Heart left ventricle (tissue), 16 donors: ENCODE results near the gene UST. TPM values are rescaled to one million over a fixed set of nuclear protein-coding genes. Genes with fewer than 3 reads are reported as not detected.
"Not testable (repeated sequence)": the region's sequence is repeated elsewhere in the genome, so short reads cannot be mapped to it uniquely, and the experiment has no call there.

ENCODE experiments used
- ATAC-seq, 4 donors: fragments of 200-7000 bp; cut with Tn5 transposase; one replicate each; pipeline ENCODE4 v1.9.1; 2020 to 2022; ENCODE audit warnings: moderate library complexity in 4 of 4, mild to moderate bottlenecking in 3 of 4, moderate number of reproducible peaks in 1 of 4
- DNase-seq, 5 donors: peaks; one replicate each; pipeline ENCODE4 v3.0.0-alpha.2; 2020
- H3K27ac ChIP-seq, 12 donors: fragments of 200-600 bp; sonication (generic) in 4 of 12; one replicate each; pipeline versions ENCODE4 v1.5.0 to v1.8.0; 2016 to 2022; ENCODE audit warnings: mild to moderate bottlenecking in 2 of 12
- H3K27me3 ChIP-seq, 9 donors: fragments of 200-600 bp; sonication (generic) in 2 of 9; one replicate each; pipeline versions ENCODE4 v1.5.1 to v1.8.0; 2016 to 2022; ENCODE audit warnings: mild to moderate bottlenecking in 3 of 9
- H3K36me3 ChIP-seq, 9 donors: fragments of 200-600 bp; sonication (generic) in 2 of 9; one replicate each; pipeline versions ENCODE4 v1.5.0 to v1.8.0; 2018 to 2022; ENCODE audit warnings: mild to moderate bottlenecking in 2 of 9
- H3K4me1 ChIP-seq, 12 donors: fragments of 200-600 bp; sonication (generic) in 4 of 12; one replicate each; pipeline versions ENCODE4 v1.5.0 to v1.8.0; 2016 to 2022; ENCODE audit warnings: mild to moderate bottlenecking in 3 of 12
- H3K4me3 ChIP-seq, 12 donors: fragments of 200-600 bp; sonication (generic) in 4 of 12; one replicate each; pipeline versions ENCODE4 v1.5.0 to v1.8.0; 2017 to 2022; ENCODE audit warnings: mild to moderate bottlenecking in 9 of 12, moderate library complexity in 4 of 12
- H3K9me3 ChIP-seq, 12 donors: fragments of 200-600 bp; sonication (generic) in 4 of 12; one replicate each; pipeline versions ENCODE4 v1.5.0 to v1.8.0; 2016 to 2022; ENCODE audit warnings: mild to moderate bottlenecking in 1 of 12
- POLR2A ChIP-seq, 2 donors: fragments of 450-650 bp; IDR thresholded peaks; one replicate each; pipeline ENCODE4 v1.6.1; 2017; ENCODE audit warnings: antibody characterized with exemption in 2 of 2, mild to moderate bottlenecking in 2 of 2, moderate library complexity in 2 of 2
- WGBS, 4 donors: extraction: QIAGEN DNeasy Blood & Tissue Kit in 2 of 4; methylation state at CpG; one replicate each; pipeline versions ENCODE4 v1.1.5 to v1.1.7; 2013 to 2018; 5-methylcytosine and 5-hydroxymethylcytosine counted together
- intact Hi-C, 10 donors: fragments of 100-400 bp; cut with DNase I; formaldehyde crosslinking; loops; one replicate each; pipeline versions ENCODE4 v1.11.1 to v1.14.2; 2022
- polyA plus RNA-seq, 2 donors: library from polyadenylated mRNA; stranded (reverse); fragments of 200-250 nt; gene quantifications; one replicate each; pipeline ENCODE4 v1.2.3, GENCODE V29; 2013
- total RNA-seq, 9 donors: library from RNA; depleted of rRNA in 2 of 9; stranded (reverse); fragments of >200 nt in 2 of 9; fragmentation: NEBNext Ultra II Directional in 3 of 9; extraction: Animal tissue kit (Norgen Biotek cat#: 25700) in 3 of 9; gene quantifications; one replicate each; pipeline versions ENCODE4 v1.1.0 to v1.2.4, GENCODE V29; 2016 to 2023
- TF ChIP-seq, protein P1 (sequence below), 12 donors: fragments of 200-600 bp; sonication (generic) in 4 of 12; IDR thresholded peaks; one replicate each; pipeline versions ENCODE4 v1.5.0 to v1.8.0; 2018 to 2022; ENCODE audit warnings: antibody characterized with exemption in 12 of 12, mild to moderate bottlenecking in 5 of 12
- donor health status: ischemic (EF 13 %, LVEDD 7.1; RV severe dilation, severe dysfunction).
- donor health status: healthy with polysubstance abuse.
- donor health status: DM: no; HTN: yes; CAD: no.
- donor health status: DM: no; HTN: no; CAD: no.
- donor health status: ischemic (EF 25% LVEDD 6.9; RV normal size, moderate dysfunction).
- donor health status: ischemic (EF 25% LVEDD 5.7; RV mildly dilated, moderate dysfunction).
- donor health status: healthy.
- donor health status: DM: yes; HTN: yes; CAD: no.
- donor health status: ischemic (EF 35%, LVEDD 5.7; RV mildly dilated, moderate dysfunction).
- donor health status: nonischemic (EF 11% LVEDD 7.7; RV severe dilation, severe dysfunction).
- donor health status: DM: yes; HTN: yes; CAD: no.
- donor health status: PGD.
- donor health status: ischemic (EF 29% LVEDD 5.4; RV normal size, mild dysfunction).
- donor health status: nonischemic (EF 23%, LVEDD 6.1; RV moderate dilation, normal function).

The UST gene
- total and polyA plus RNA-seq, 11 donors = 1.1 to 5.8 (median 2.7) TPM

DNA sequence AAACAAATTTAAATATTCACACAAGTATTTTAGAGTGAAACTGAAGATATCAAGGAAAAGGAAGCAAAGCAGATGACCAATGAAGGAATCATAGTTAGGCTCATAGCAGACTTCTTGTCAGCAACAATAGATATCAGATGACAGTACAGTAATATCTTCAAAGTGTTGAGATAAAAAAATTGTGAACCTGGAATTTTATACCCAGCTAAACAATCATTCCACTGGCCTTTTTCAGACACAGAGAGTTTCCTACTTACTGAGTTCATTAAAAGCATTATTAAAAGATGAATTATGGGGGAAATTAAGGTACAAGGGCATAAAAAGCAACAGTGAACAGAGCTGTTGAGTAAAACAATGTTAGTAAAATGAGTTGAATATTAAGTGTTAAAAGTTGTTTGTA, 254.6 kb downstream of the UST start:
- Histone ChIP-seq H3K27me3 (no peaks in the 10 kb centered on the region), H3K4me1 (peaks cover 0 to 24% (median 16%) of the 10 kb centered on the region in 12 donors), H3K4me3 (no peak overlapping the region), H3K36me3 (no peaks in the 10 kb centered on the region), H3K9me3 (peaks cover 0 to 20% (median 6%) of the 10 kb centered on the region in 12 donors), H3K27ac (no peak overlapping the region)
- ATAC-seq (no peak), DNase-seq (no peak)
- TF ChIP-seq POLR2A (IDR thresholded peaks at IDR 0.05) = no peak
- TF ChIP-seq, protein P1, sequence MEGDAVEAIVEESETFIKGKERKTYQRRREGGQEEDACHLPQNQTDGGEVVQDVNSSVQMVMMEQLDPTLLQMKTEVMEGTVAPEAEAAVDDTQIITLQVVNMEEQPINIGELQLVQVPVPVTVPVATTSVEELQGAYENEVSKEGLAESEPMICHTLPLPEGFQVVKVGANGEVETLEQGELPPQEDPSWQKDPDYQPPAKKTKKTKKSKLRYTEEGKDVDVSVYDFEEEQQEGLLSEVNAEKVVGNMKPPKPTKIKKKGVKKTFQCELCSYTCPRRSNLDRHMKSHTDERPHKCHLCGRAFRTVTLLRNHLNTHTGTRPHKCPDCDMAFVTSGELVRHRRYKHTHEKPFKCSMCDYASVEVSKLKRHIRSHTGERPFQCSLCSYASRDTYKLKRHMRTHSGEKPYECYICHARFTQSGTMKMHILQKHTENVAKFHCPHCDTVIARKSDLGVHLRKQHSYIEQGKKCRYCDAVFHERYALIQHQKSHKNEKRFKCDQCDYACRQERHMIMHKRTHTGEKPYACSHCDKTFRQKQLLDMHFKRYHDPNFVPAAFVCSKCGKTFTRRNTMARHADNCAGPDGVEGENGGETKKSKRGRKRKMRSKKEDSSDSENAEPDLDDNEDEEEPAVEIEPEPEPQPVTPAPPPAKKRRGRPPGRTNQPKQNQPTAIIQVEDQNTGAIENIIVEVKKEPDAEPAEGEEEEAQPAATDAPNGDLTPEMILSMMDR (IDR thresholded peaks at IDR 0.05) = no peak
- intact Hi-C loops = no loop called here

DNA sequence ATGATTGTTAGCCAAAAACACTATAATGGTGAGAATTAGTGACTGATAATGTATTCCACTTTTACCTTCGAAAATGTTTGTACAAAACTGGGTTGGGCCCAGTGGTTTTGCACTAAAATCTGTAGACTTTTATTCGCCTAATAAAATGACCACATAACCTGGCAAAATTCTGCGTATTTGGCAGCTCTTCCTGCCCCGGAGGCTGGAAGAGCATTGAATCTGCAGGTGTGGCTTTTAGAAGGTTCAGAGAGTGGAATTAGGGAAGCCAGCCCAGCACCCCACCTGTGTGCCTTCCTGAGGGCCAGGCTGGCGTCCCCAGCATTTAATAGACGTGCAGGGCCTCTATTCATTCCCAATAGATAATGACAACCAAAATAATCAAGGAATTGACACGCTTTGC, 256.7 kb downstream of the UST start:
- WGBS, 4 donors = 79 to 92% (median 89%) methylated on average over 7 of the region's 7 CpGs
- DNase-seq (no peak), ATAC-seq (no peak)
- Histone ChIP-seq H3K27ac (no peak overlapping the region), H3K4me3 (no peak overlapping the region), H3K4me1 (peaks cover 0 to 20% (median 16%) of the 10 kb centered on the region in 12 donors), H3K27me3 (no peaks in the 10 kb centered on the region), H3K9me3 (peaks cover 0 to 20% (median 6%) of the 10 kb centered on the region in 12 donors), H3K36me3 (no peaks in the 10 kb centered on the region)
- TF ChIP-seq, protein P1 (IDR thresholded peaks at IDR 0.05) = no peak
- TF ChIP-seq POLR2A (IDR thresholded peaks at IDR 0.05) = no peak
- intact Hi-C loops = no loop called here

DNA sequence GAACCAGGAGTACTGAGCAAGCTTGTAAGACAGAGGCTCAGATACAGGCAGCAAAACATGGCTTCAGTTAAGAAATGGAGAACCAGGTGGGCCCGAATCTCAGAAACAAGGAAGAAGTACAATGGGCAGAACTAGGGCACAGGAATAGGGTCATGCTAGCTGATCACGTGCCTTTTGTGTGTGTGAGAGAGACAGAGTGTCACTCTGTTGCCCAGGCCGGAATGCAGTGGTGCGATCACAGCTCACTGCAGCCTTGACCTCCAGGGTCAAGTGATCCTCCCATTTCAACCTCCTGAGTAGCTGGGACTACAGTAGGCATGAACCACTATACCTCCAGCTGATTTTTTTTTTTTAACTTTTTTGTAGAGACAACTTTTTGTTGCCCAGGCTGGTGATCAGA, 257.8 kb downstream of the UST start:
- DNase-seq (no peak), ATAC-seq (no peak)
- TF ChIP-seq, protein P1 (IDR thresholded peaks at IDR 0.05) = no peak
- TF ChIP-seq POLR2A (IDR thresholded peaks at IDR 0.05) = no peak
- H3K36me3 ChIP-seq = no peaks in the 10 kb centered on the region
- WGBS, 4 donors = 94 to 100% (median 97%) methylated on average over 4 of the region's 4 CpGs
- H3K27me3 ChIP-seq = no peaks in the 10 kb centered on the region
- no peak overlapping the region for H3K4me3 ChIP-seq
- peaks cover 0 to 12% (median 7%) of the 10 kb centered on the region in 12 donors for H3K4me1 ChIP-seq
- no peak overlapping the region for H3K27ac ChIP-seq
- H3K9me3 ChIP-seq = peaks cover 0 to 20% (median 6%) of the 10 kb centered on the region in 12 donors
- intact Hi-C loops = no loop called here

DNA sequence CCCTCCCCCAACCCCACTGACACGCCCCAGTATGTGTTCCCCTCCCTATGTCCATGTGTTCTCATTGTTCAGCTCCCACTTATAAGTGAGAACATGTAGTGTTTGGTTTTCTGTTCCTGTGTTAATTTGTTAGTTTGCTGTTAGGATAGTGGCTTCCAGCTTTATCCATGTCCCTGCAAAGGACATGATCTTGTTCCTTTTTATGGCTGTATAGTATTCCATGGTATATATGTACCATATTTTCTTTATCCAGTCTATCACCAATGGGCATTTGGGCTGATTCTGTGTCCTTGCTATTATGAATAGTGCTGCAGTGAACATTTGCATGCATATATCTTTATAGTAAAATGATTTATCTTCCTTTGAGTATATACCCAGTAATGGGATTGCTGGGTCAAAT, 259.4 kb downstream of the UST start:
- DNase-seq, H3K4me1 ChIP-seq, ATAC-seq, H3K36me3 ChIP-seq, H3K4me3 ChIP-seq, H3K27ac ChIP-seq, intact Hi-C loops, H3K27me3 ChIP-seq: not testable (repeated sequence)
- peaks cover 0 to 10% (median 4%) of the 10 kb centered on the region in 12 donors for H3K9me3 ChIP-seq
- 87 to 95% (median 90%) methylated on average over 1 of the region's 1 CpG for WGBS, 4 donors

DNA sequence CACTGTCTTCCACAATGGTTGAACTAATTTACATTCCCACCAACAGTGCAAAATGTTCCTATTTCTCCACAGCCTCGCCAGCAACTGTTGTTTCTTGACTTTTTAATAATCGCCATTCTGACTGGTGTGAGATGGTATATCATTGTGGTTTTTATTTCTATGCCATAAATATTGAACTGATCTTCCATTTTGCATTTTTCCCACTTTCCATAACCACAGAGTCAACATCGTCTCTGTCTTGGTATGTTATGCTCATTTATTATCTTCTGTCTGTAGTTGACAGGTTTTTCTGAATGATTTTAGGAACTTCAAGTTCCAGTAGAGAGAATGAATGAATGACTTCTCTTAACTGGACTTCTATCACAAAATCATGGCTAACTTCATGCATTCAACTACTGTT, 259.8 kb downstream of the UST start:
- intact Hi-C loops = no loop called here
- no peak for ATAC-seq
- Histone ChIP-seq H3K27ac (no peak overlapping the region), H3K9me3 (peaks cover 0 to 6% (median under 1%) of the 10 kb centered on the region in 12 donors), H3K4me1 (no peaks in the 10 kb centered on the region), H3K4me3 (no peak overlapping the region), H3K27me3 (no peaks in the 10 kb centered on the region), H3K36me3 (no peaks in the 10 kb centered on the region)
- DNase-seq = no peak
- 84 to 95% (median 93%) methylated on average over 3 of the region's 3 CpGs for WGBS, 4 donors
- no peak for TF ChIP-seq POLR2A (IDR thresholded peaks at IDR 0.05)
- TF ChIP-seq, protein P1 (IDR thresholded peaks at IDR 0.05) = no peak
